Stimulated activated CD4-positive, alpha-beta T cell treated with anti-CD3 and anti-CD28 coated beads, Interleukin-4, amount 100 ng/mL, for 4 hours (primary cell): ENCODE results near the gene CUX1.

Experiments used
- DNase-seq, 2 experiments: peaks; one replicate each; pipeline ENCODE4 v3.0.0-alpha.2; 2020

Gene CUX1

GRCh38 chr7:102197599-102197998 lies 380.2 kb downstream of the CUX1 start:
- no peak for DNase-seq

GRCh38 chr7:102198417-102198956 lies 381.1 kb downstream of the CUX1 start:
- no peak for DNase-seq

GRCh38 chr7:102201576-102201975 lies 384.1 kb downstream of the CUX1 start:
- DNase-seq: no peak

- no peak for DNase-seq
Measured at GRCh38 chr7:102202556-102202955, 385.1 kb downstream of the CUX1 start.

- no peak for DNase-seq
Measured at GRCh38 chr7:102203218-102203617, 385.8 kb downstream of the CUX1 start.

GRCh38 chr7:102204212-102204611 lies 386.8 kb downstream of the CUX1 start:
- no peak for DNase-seq

GRCh38 chr7:102205915-102206314 lies 388.5 kb downstream of the CUX1 start:
- no peak for DNase-seq

GRCh38 chr7:102208826-102209225 lies 391.4 kb downstream of the CUX1 start:
- DNase-seq: no peak

- no peak for DNase-seq
Measured at GRCh38 chr7:102210787-102211186, 393.4 kb downstream of the CUX1 start.

GRCh38 chr7:102211590-102212550 lies 394.4 kb downstream of the CUX1 start:
- DNase-seq: no peak

GRCh38 chr7:102214477-102215072 lies 397.1 kb downstream of the CUX1 start:
- no peak for DNase-seq

- no peak for DNase-seq
Measured at GRCh38 chr7:102215256-102215655, 397.8 kb downstream of the CUX1 start.

- no peak for DNase-seq
Measured at GRCh38 chr7:102215711-102216110, 398.3 kb downstream of the CUX1 start.

GRCh38 chr7:102216573-102217314 lies 399.3 kb downstream of the CUX1 start:
- DNase-seq: no peak

GRCh38 chr7:102220229-102220850 lies 402.9 kb downstream of the CUX1 start:
- no peak for DNase-seq

- no peak for DNase-seq
Measured at GRCh38 chr7:102220960-102221800, 403.8 kb downstream of the CUX1 start.

GRCh38 chr7:102221961-102222360 lies 404.5 kb downstream of the CUX1 start:
- no peak for DNase-seq

- no peak for DNase-seq
Measured at GRCh38 chr7:102222445-102222844, 405.0 kb downstream of the CUX1 start.

- DNase-seq: no peak
Measured at GRCh38 chr7:102223184-102223583, 405.8 kb downstream of the CUX1 start.

GRCh38 chr7:102225025-102225424 lies 407.6 kb downstream of the CUX1 start:
- no peak for DNase-seq

GRCh38 chr7:102227371-102227770 lies 409.9 kb downstream of the CUX1 start:
- no peak for DNase-seq

- DNase-seq: no peak
Measured at GRCh38 chr7:102228935-102229334, 411.5 kb downstream of the CUX1 start.
